GM23338 (cell line): ENCODE results near the gene TMEM212. TPM values are rescaled to one million over a fixed set of nuclear protein-coding genes. Genes with fewer than 3 reads are reported as not detected.
"Not testable (repeated sequence)": the region's sequence is repeated elsewhere in the genome, so short reads cannot be mapped to it uniquely, and the experiment has no call there.

Experiments
- ATAC-seq: fragments of 200-7000 bp; cut with Tn5 transposase; 3 replicates; pipeline ENCODE4 v1.9.1; 2020
- DNase-seq: peaks from one replicate; pipeline ENCODE4 v3.0.0-alpha.2; 2015; ENCODE audit warnings: low spot score
- H2AFZ ChIP-seq: fragments of 200-600 bp; sonication (generic); 2 replicates; pipeline ENCODE4 v1.8.0; 2016; ENCODE audit warnings: antibody characterized with exemption, mild to moderate bottlenecking, moderate library complexity
- H3F3A ChIP-seq: fragments of 200-600 bp; sonication (generic); replicated peaks from 2 replicates; pipeline ENCODE4 v1.8.0; 2017; ENCODE audit warnings: antibody characterized with exemption, mixed run types, low read depth
- H3K27ac ChIP-seq: fragments of 200-600 bp; sonication (generic); 2 replicates; pipeline ENCODE4 v1.6.1; 2016; ENCODE audit warnings: low read depth
- H3K27me3 ChIP-seq: fragments of 200-600 bp; sonication (generic); 2 replicates; pipeline ENCODE4 v1.8.0; 2016; ENCODE audit warnings: mild to moderate bottlenecking, mixed run types, moderate library complexity; ENCODE audit not compliant: insufficient read depth
- H3K36me3 ChIP-seq: fragments of 200-600 bp; sonication (generic); 2 replicates; pipeline ENCODE4 v1.8.0; 2016; ENCODE audit warnings: mild to moderate bottlenecking; ENCODE audit not compliant: insufficient read depth
- H3K4me1 ChIP-seq: fragments of 200-600 bp; sonication (generic); 2 replicates; pipeline ENCODE4 v1.8.0; 2016; ENCODE audit warnings: mild to moderate bottlenecking, moderate library complexity; ENCODE audit not compliant: insufficient read depth
- H3K4me2 ChIP-seq: fragments of 200-600 bp; sonication (generic); 2 replicates; pipeline ENCODE4 v1.7.1; 2017; ENCODE audit warnings: mixed run types
- H3K4me3 ChIP-seq: fragments of 200-600 bp; sonication (generic); 2 replicates; pipeline ENCODE4 v1.6.1; 2016; ENCODE audit warnings: mixed run types
- H3K79me2 ChIP-seq: fragments of 200-600 bp; sonication (generic); replicated peaks from 2 replicates; pipeline ENCODE4 v1.8.0; 2017; ENCODE audit warnings: mild to moderate bottlenecking; ENCODE audit not compliant: insufficient read depth
- H3K9me2 ChIP-seq: fragments of 200-600 bp; sonication (generic); 2 replicates; pipeline ENCODE4 v1.8.0; 2017; ENCODE audit not compliant: insufficient read depth
- H4K20me1 ChIP-seq: fragments of 200-600 bp; sonication (generic); replicated peaks from 2 replicates; pipeline ENCODE4 v1.8.0; 2017; ENCODE audit warnings: mild to moderate bottlenecking; ENCODE audit not compliant: insufficient read depth
- H3K27ac Mint-ChIP-seq: 2 replicates; pipeline ENCODE4 v1.8.0; 2020; ENCODE audit warnings: inconsistent platforms, mild to moderate bottlenecking, moderate library complexity, mixed read lengths
- H3K27me3 Mint-ChIP-seq: 3 replicates; pipeline ENCODE4 v1.8.0; 2022; ENCODE audit warnings: low read depth, mild to moderate bottlenecking, moderate library complexity, mixed read lengths, inconsistent platforms; ENCODE audit not compliant: insufficient read depth, poor library complexity
- H3K36me3 Mint-ChIP-seq: 3 replicates; pipeline ENCODE4 v1.8.0; 2021; ENCODE audit warnings: low read depth, mild to moderate bottlenecking, inconsistent platforms, moderate library complexity, mixed read lengths
- H3K4me1 Mint-ChIP-seq: 3 replicates; pipeline ENCODE4 v1.8.0; 2020; ENCODE audit warnings: mild to moderate bottlenecking, inconsistent platforms, mixed read lengths
- H3K4me3 Mint-ChIP-seq: 3 replicates; pipeline ENCODE4 v1.8.0; 2021; ENCODE audit warnings: moderate library complexity, mild to moderate bottlenecking, inconsistent platforms, mixed read lengths
- H3K9me3 Mint-ChIP-seq: 3 replicates; pipeline ENCODE4 v1.8.0; 2020; ENCODE audit warnings: moderate library complexity, mild to moderate bottlenecking, inconsistent platforms, mixed read lengths
- JUNB ChIP-seq: IDR thresholded peaks from one replicate; pipeline ENCODE4 v1.6.1; 2016; ENCODE audit warnings: antibody characterized with exemption; ENCODE audit not compliant: unreplicated experiment
- ZNF114 ChIP-seq: fragments of 250-450 bp; sonication (Bioruptor Pico); IDR thresholded peaks from 2 replicates; pipeline ENCODE4 v1.5.0; 2020; ENCODE audit warnings: mild to moderate bottlenecking, moderate library complexity
- ZNF462 ChIP-seq: fragments of 250-450 bp; sonication (Bioruptor Pico); IDR thresholded peaks from 2 replicates; pipeline ENCODE4 v1.5.0; 2020; ENCODE audit warnings: mild to moderate bottlenecking, moderate library complexity
- polyA plus RNA-seq: library from polyadenylated mRNA; unstranded; fragments of >200 nt; fragmentation: Nextera tagmentation; extraction: Ambion mirVana; gene quantifications from 2 replicates; pipeline ENCODE4 v1.2.1, GENCODE V29; 2016
- total RNA-seq: library from RNA; depleted of rRNA; stranded (reverse); fragments of >200 nt; shearing (Covaris generic); gene quantifications from 2 replicates; pipeline ENCODE4 v1.2.3, GENCODE V29; 2014

The TMEM212 gene
- total and polyA plus RNA-seq, 2 experiments from 2014 or later = not detected

- Histone ChIP-seq H3K79me2 (no peaks in the 10 kb centered on the region), H3K36me3 (peaks cover 25% of the 10 kb centered on the region; the same call in 1 of the 2 replicates), H3K4me1 (no peaks in the 10 kb centered on the region; the same call in 1 of the 2 replicates), H3K9me2 (0 out of 2 replicates have a peak, but pooled peaks cover 5% of the 10 kb centered on the region), H3K27me3 (no peaks in the 10 kb centered on the region), H3K27ac (no peak overlapping the region), H2AFZ (no peak overlapping the region), H3K4me2 (no peak overlapping the region), H4K20me1 (no peaks in the 10 kb centered on the region), H3F3A (no peaks in the 10 kb centered on the region), H3K4me3 (peak overlapping the region; percentile 15; the same call in 1 of the 2 replicates)
- peaks cover 42% of the 10 kb centered on the region for H3K36me3 Mint-ChIP-seq
- peaks cover 67% of the 10 kb centered on the region for H3K9me3 Mint-ChIP-seq
- peaks cover 2% of the 10 kb centered on the region for H3K27me3 Mint-ChIP-seq
- TF ChIP-seq JUNB = no peak
- no peak for TF ChIP-seq ZNF462 (CRISPR knock-in tag)
- TF ChIP-seq ZNF114 = 0 out of 2 replicates have a peak, but pooled peaks have one; percentile 22
- no peak overlapping the region for H3K4me3 Mint-ChIP-seq
- H3K27ac Mint-ChIP-seq = no peak overlapping the region
- H3K4me1 Mint-ChIP-seq = no peaks in the 10 kb centered on the region
- ATAC-seq = no peak
- peak; percentile 51 for DNase-seq
Observed at GRCh38 chr3:171854649-171855305, 11.6 kb downstream of the TMEM212 start.

GRCh38 chr3:171858770-171859169, 15.6 kb downstream of the TMEM212 start:
- H3K27ac ChIP-seq, H3F3A ChIP-seq, H3K79me2 ChIP-seq, H3K4me3 ChIP-seq, H3K4me3 Mint-ChIP-seq, H3K4me2 ChIP-seq, H4K20me1 ChIP-seq, ATAC-seq, H3K27me3 Mint-ChIP-seq, H2AFZ ChIP-seq, DNase-seq, H3K27ac Mint-ChIP-seq, H3K9me2 ChIP-seq, H3K27me3 ChIP-seq: not testable (repeated sequence)
- Mint-ChIP-seq H3K36me3 (peaks cover 31% of the 10 kb centered on the region), H3K4me1 (peaks cover 11% of the 10 kb centered on the region), H3K9me3 (peaks cover 53% of the 10 kb centered on the region)
- Histone ChIP-seq H3K4me1 (peaks cover 14% of the 10 kb centered on the region; the same call in 1 of the 2 replicates), H3K36me3 (peaks cover 25% of the 10 kb centered on the region; the same call in 1 of the 2 replicates)
